Gastrocnemius medialis (tissue), 4 donors: Measurements from ENCODE around the gene HNRNPR.
"Not testable (repeated sequence)": the region's sequence is repeated elsewhere in the genome, so short reads cannot be mapped to it uniquely, and the experiment has no call there.

Experiments
- POLR2A ChIP-seq, 2 donors: fragments of 450-650 bp; IDR thresholded peaks; one replicate each; pipeline ENCODE4 v1.6.1; 2017; ENCODE audit warnings: antibody characterized with exemption in 2 of 2, mild to moderate bottlenecking in 2 of 2, moderate library complexity in 2 of 2
- TF ChIP-seq, protein P1 (sequence below), 5 experiments: fragments of 450-650 bp in 3 of 5; fragments of 200-600 bp in 2 of 5; sonication (generic) in 2 of 5; IDR thresholded peaks in 4 of 5; conservative IDR thresholded peaks in 1 of 5; 1 replicate in 4 of 5; 2 replicates in 1 of 5; pipeline ENCODE4 v1.5.1; 2016 to 2019; ENCODE audit warnings: antibody characterized with exemption in 5 of 5, mild to moderate bottlenecking in 3 of 5, moderate library complexity in 3 of 5

DNA sequence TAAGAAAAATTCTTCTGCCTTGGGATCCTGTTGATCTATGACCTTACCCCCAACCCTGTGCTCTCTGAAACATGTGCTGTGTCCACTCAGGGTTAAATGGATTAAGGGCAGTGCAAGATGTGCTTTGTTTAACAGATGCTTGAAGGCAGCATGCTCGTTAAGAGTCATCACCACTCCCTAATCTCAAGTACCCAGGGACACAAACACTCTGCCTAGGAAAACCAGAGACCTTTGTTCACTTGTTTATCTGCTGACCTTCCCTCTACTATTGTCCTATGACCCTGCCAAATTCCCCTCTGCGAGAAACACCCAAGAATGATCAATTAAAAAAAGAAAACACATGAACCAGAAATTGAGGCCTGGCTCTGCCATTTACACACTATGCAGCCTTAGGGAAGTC is 86.0 kb downstream of the HNRNPR start:
- not testable (repeated sequence) for TF ChIP-seq POLR2A (IDR thresholded peaks at IDR 0.05)
- TF ChIP-seq, protein P1, sequence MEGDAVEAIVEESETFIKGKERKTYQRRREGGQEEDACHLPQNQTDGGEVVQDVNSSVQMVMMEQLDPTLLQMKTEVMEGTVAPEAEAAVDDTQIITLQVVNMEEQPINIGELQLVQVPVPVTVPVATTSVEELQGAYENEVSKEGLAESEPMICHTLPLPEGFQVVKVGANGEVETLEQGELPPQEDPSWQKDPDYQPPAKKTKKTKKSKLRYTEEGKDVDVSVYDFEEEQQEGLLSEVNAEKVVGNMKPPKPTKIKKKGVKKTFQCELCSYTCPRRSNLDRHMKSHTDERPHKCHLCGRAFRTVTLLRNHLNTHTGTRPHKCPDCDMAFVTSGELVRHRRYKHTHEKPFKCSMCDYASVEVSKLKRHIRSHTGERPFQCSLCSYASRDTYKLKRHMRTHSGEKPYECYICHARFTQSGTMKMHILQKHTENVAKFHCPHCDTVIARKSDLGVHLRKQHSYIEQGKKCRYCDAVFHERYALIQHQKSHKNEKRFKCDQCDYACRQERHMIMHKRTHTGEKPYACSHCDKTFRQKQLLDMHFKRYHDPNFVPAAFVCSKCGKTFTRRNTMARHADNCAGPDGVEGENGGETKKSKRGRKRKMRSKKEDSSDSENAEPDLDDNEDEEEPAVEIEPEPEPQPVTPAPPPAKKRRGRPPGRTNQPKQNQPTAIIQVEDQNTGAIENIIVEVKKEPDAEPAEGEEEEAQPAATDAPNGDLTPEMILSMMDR (IDR thresholded peaks at IDR 0.05 in 4 of 5, conservative IDR thresholded peaks at IDR 0.05 in 1 of 5) = not testable (repeated sequence)
